Ovary (tissue), 3 donors: ENCODE data around the gene ZMAT5.

Source experiments
- CTCF ChIP-seq, 3 donors: fragments of 450-650 bp in 2 of 3; fragments of 200-600 bp in 1 of 3; IDR thresholded peaks; one replicate each; pipeline versions ENCODE4 v1.5.1 to v1.8.0; 2016 to 2022; ENCODE audit warnings: antibody characterized with exemption in 3 of 3, mild to moderate bottlenecking in 1 of 3
- EP300 ChIP-seq: sonication (generic); formaldehyde crosslinking; IDR thresholded peaks from one replicate; pipeline ENCODE4 v1.6.1; 2017; ENCODE audit warnings: antibody characterized with exemption
- POLR2A ChIP-seq: fragments of 450-650 bp; IDR thresholded peaks from one replicate; pipeline ENCODE4 v1.6.1; 2017; ENCODE audit warnings: antibody characterized with exemption, mild to moderate bottlenecking, moderate library complexity
- donor health status: DM: no; HTN: no; CAD: no.

- TF ChIP-seq CTCF (IDR thresholded peaks at IDR 0.05), result no peak
- TF ChIP-seq EP300, result no peak
- TF ChIP-seq POLR2A, result no peak
Measured at GRCh38 chr22:29715240-29715639, 51.6 kb downstream of the ZMAT5 start.
